ENCODE results near the gene MPO. TPM values are rescaled to one million over a fixed set of nuclear protein-coding genes. Genes with fewer than 3 reads are reported as not detected.

Gene MPO
- total and polyA plus RNA-seq, 5 experiments from 2014 or later = not detected

DNA sequence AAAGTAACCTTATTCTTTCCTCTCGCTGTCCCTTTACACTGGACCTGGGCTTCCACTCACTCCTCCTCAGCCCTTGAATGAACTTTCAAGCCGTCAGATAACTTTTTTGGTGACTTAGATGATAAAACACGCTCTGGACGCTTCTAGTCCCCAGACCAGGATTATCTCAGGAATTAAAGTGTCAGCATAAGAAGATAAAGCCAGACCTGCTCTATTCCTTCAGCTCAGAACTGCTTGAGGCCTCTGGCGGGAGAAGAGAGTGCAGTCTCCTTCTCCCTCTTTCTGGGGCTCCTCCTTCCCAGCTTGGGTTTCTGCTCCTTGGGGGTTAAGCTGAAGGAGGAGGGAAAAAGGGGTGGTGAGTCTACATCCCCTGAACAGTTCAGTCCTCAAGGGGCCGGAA, 35.8 kb downstream of the MPO start:
- Mint-ChIP-seq H3K9me3 (no peaks in the 10 kb centered on the region), H3K36me3 (no peaks in the 10 kb centered on the region), H3K27ac (no peak overlapping the region), H3K27me3 (peaks cover 6 to 45% (median 30%) of the 10 kb centered on the region in 5 donors), H3K4me1 (peaks cover 3 to 28% (median 17%) of the 10 kb centered on the region in 4 donors), H3K4me3 (no peak overlapping the region)
- POLR2A ChIA-PET = no interaction called here
- DNase-seq = no peak
- no peak for ATAC-seq

DNA sequence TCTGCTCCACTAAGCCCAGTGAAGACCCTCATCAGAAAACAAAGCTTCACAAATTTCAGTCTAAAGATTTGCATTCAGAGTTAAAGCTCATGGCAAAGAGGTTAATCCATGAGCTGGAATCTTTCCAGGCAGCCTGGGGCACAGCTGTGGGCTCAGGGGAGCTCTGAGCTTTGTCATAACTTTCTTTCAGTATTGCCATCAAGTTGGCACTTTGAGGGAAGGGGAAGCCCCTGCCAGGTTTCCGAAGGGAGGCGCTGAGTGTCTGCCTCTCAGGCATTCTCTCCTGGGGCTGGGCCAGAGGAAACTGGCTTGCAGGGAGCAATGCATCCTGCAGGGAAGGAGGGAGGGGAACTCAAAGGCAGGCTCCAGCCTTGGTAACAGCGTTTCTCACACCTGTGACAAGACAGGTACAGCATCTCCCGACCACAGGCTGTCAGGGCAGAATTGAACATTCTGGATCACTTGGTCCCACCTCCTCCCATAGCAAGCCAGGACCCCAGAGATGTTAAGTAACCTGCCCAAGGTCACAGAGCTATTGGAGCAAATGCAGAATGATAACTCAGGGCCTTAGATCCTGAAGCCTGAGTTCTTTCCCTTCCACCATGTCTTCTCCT, 38.5 kb downstream of the MPO start:
- Mint-ChIP-seq H3K36me3 (no peaks in the 10 kb centered on the region), H3K27me3 (peaks cover 8 to 69% (median 38%) of the 10 kb centered on the region in 5 donors), H3K9me3 (no peaks in the 10 kb centered on the region), H3K4me1 (peaks cover 0 to 4% (median 2%) of the 10 kb centered on the region in 4 donors), H3K4me3 (no peak overlapping the region), H3K27ac (no peak overlapping the region)
- DNase-seq = no peak
- ATAC-seq = no peak
- POLR2A ChIA-PET = interaction anchor here (0.8 kb wide), 1 partner anchor 10 kb away, joined by 4 read pairs; no protein-coding TSS in a partner anchor

DNA sequence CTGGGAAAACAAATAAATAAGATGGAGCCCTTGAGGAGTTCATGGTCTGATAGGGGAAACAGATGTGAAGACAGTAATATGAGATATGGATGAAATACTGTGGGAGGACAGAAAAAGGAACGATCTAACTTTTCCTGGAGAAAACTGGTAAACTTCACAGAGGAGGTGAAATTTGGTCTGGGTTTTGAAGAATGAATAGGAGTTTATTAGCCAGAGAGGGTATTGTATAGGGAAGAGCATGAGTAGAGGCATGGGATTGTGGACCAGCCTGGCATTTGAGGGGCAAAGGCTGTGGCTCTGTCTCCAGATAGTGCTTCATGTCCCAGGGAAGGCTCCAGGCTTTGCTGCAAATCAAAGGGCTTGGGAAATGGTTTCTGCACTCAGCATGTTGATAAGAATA, 40.7 kb downstream of the MPO start:
- H3K4me3 Mint-ChIP-seq = no peak overlapping the region
- DNase-seq (no peak), ATAC-seq (no peak)
- H3K4me1 Mint-ChIP-seq = peaks cover 0 to 4% (median 2%) of the 10 kb centered on the region in 4 donors
- H3K9me3 Mint-ChIP-seq = no peaks in the 10 kb centered on the region
- H3K27me3 Mint-ChIP-seq = peaks cover 9 to 75% (median 44%) of the 10 kb centered on the region in 5 donors
- peak overlapping the region in 1 of 10 donors; percentile 6 for H3K27ac Mint-ChIP-seq
- POLR2A ChIA-PET = no interaction called here
- H3K36me3 Mint-ChIP-seq = no peaks in the 10 kb centered on the region

DNA sequence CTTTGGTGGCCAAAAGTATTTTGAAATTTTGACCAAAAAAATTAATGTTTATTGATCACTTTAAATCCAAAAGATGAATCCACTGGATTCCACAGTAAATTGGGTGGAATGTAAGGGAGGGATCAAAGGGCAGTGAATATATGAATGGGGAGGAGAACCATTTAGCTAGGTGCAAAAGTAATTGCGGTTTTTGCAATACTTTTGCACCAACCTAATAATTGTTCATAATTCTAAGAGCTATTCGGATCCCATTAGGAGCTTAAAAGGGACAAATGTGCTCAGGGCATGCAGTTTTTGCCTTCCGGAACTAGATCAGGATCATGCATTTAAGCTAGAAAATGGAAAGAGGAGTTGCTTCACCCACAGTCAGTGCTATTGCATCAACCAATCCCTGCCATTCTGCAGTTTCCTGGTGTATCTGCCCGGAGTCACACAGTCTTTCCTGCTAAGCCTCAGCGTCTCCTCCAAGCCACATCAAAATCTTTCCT, 42.5 kb downstream of the MPO start, which contains the start of gene LPO:
LPO (plus strand) TSS at position 438 of the 488 bp plus-strand sequence. CDS start 4,396 bp downstream, outside the sequence.
- H3K27ac Mint-ChIP-seq = no peak within 1 kb of the TSS
- ATAC-seq (no peak), DNase-seq (no peak)
- POLR2A ChIA-PET = no interaction called here
- H3K9me3 Mint-ChIP-seq = no peaks in the 10 kb centered on the region
- H3K27me3 Mint-ChIP-seq = peaks cover 11 to 67% (median 40%) of the 10 kb centered on the region in 5 donors
- H3K4me1 Mint-ChIP-seq = peaks cover 0 to 3% (median 0%) of the 10 kb centered on the region in 4 donors
- H3K36me3 Mint-ChIP-seq = no peaks in the 10 kb centered on the region
- no peak within 1 kb of the TSS for H3K4me3 Mint-ChIP-seq

DNA sequence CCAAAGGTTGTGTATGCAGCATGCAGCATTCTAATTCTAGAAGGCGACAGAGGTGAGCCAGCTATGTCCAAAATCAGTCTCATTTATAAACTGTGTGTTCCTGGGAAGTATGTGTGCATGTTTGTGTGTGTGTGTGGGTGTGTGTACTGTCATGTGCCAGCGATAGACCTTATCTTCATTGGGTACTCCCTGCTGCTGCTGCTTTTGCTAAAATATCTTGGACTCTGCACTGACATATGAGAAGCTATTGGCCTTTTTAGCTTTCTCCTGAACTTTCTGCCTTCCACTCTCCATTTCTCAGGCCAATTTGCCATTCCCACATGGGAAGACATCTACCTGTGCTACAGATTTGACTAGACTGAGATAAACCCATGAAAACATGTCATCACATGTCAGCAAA, 44.3 kb downstream of the MPO start:
- ATAC-seq = no peak
- POLR2A ChIA-PET = no interaction called here
- Mint-ChIP-seq H3K4me3 (no peak overlapping the region), H3K27ac (no peak overlapping the region), H3K36me3 (no peaks in the 10 kb centered on the region), H3K27me3 (peaks cover 7 to 58% (median 31%) of the 10 kb centered on the region in 5 donors), H3K4me1 (peaks cover 0 to 13% (median 0%) of the 10 kb centered on the region in 4 donors), H3K9me3 (no peaks in the 10 kb centered on the region)
- DNase-seq = no peak

DNA sequence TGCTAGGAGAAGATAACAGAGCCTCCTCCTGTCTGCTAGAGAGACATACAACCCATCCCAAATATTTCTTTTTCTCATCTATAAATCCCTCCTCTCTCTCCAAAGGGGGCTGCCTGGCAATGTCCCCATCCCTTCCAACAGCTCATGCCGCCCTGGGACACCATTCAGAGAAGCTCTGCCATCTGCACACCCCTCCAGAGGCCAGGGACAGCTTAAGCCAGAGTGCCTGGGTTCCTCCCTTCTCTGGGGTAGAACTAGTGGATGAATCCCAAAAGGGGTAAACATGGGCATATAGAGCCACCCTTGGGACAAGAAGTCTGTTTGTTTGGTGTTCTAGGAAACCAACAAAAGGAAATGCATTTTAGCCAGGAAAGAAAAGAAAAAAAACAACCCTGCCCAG, 44.9 kb downstream of the MPO start:
- no peak overlapping the region for H3K4me3 Mint-ChIP-seq
- H3K9me3 Mint-ChIP-seq = no peaks in the 10 kb centered on the region
- H3K27ac Mint-ChIP-seq = no peak overlapping the region
- ATAC-seq (no peak), DNase-seq (no peak)
- peaks cover 0 to 13% (median 0%) of the 10 kb centered on the region in 4 donors for H3K4me1 Mint-ChIP-seq
- H3K27me3 Mint-ChIP-seq = peaks cover 8 to 57% (median 30%) of the 10 kb centered on the region in 5 donors
- no peaks in the 10 kb centered on the region for H3K36me3 Mint-ChIP-seq
- POLR2A ChIA-PET = no interaction called here

DNA sequence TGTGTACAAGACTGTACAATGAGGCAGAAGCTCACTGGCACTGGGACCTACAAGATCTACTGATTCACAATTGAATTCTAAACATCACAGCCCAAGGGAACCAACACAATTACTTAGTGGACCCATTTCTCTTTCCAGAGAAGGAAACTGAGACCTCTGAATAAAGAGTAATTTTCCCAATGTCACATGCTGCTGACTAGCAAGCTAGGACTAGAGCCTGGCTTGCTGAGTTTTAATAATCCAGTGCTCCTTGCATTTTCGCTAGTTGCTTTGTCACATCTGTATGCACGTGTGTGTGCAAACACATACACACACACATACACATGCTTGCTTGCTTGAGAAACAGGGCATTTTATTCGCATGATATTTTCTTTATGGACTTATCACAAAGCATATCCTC, 46.2 kb downstream of the MPO start:
- DNase-seq (no peak), ATAC-seq (no peak)
- Mint-ChIP-seq H3K4me1 (peaks cover 0 to 13% (median 0%) of the 10 kb centered on the region in 4 donors), H3K27ac (no peak overlapping the region), H3K36me3 (no peaks in the 10 kb centered on the region), H3K4me3 (no peak overlapping the region), H3K9me3 (no peaks in the 10 kb centered on the region), H3K27me3 (peaks cover 6 to 44% (median 21%) of the 10 kb centered on the region in 5 donors)
- POLR2A ChIA-PET = interaction anchor here (0.6 kb wide), 2 partner anchors 116 to 975 kb away, joined by 3 to 7 read pairs; partner anchors contain the start of gene SMG8

DNA sequence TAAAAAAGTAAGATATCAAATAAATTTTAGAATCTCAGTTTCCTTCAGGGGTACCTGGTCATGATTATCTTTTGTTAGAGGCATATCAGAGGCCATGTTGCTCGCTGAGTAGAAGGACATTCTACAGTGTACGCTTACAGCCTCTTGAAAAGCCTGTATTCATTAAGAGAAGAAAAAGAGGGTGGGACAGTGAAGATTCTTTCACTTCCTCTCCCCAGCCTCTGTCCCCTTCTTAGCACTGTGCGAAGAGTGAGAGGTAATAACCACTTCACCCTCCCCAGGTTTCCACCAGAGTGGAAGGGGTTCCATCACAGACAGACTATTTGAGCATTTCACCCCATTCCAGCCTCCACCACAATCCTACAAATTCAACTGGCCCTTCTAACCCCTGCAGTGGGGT, 47.2 kb downstream of the MPO start:
- no peak for DNase-seq
- Mint-ChIP-seq H3K4me3 (no peak overlapping the region), H3K36me3 (no peaks in the 10 kb centered on the region), H3K27me3 (peaks cover 8 to 39% (median 20%) of the 10 kb centered on the region in 5 donors), H3K27ac (no peak overlapping the region), H3K4me1 (peaks cover 0 to 13% (median 0%) of the 10 kb centered on the region in 4 donors), H3K9me3 (no peaks in the 10 kb centered on the region)
- POLR2A ChIA-PET = no interaction called here
- no peak for ATAC-seq

DNA sequence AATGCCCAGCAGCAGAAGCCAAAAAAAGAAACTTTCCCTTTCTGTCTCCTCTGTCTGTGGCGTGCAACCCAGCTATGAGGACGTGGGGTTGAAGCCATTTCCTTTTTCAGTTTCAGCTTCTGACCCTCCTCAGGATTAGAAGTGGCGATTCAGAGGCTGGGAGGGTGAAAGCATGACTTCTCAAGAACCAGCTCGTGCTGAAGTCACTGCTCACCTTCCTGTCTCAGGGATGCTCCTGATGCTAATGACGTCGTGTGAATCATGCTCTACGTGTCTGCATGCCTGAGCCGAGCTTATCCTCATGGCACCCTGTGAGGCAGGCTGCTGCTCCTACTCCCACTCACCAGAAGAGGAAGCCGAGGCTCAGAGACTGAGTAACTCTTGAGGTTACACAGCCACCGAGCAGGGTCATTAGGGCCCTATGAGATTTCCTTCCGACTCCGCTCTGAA, 48.0 kb downstream of the MPO start:
- Mint-ChIP-seq H3K4me1 (peaks cover 0 to 13% (median 0%) of the 10 kb centered on the region in 4 donors), H3K4me3 (no peak overlapping the region), H3K36me3 (no peaks in the 10 kb centered on the region), H3K9me3 (no peaks in the 10 kb centered on the region), H3K27ac (no peak overlapping the region), H3K27me3 (peaks cover 8 to 39% (median 23%) of the 10 kb centered on the region in 5 donors)
- ATAC-seq (no peak), DNase-seq (no peak)
- POLR2A ChIA-PET = interaction anchor here (1.6 kb wide), 1 partner anchor 9 kb away, joined by 4 read pairs; no protein-coding TSS in a partner anchor

DNA sequence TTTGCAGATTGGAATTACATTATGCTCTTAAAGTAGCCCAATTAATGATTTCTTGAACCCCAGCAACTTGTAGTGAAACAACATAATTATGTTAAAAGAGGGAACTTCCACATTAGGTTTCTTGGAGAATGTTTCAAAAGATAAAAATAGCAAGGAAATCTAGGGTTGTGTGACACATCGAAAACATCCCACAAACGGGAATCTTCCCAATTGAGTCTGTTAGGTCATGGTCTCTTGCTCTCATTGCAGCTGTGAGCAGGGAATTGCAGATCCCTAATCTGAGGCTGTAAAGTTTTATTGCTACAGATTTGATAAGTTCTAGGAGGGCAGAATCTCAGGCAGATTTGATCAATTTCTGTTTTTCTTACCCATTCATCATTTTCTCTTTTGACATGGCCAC, 49.1 kb downstream of the MPO start:
- no peak for ATAC-seq
- no peak overlapping the region for H3K4me3 Mint-ChIP-seq

DNA sequence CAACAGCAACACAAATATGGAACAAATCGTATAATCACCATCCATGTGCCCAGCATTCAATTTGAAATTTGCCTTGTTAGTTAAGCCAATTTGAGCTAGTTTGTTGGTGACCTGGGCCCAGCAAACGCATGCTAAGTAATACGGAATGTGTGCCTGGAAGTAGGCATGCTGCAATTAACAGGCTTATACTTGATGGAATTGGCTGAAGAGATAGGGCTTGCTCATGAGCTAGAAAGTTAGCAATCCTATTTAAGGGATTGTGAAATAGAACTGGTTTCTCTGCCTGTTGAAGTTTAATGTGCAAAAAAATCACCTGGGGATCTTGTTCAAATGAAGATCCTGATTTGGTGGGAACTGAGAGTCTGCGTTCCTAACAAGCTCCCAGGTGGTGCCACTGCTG, 50.9 kb downstream of the MPO start:
- H3K36me3 Mint-ChIP-seq = no peaks in the 10 kb centered on the region
- H3K4me3 Mint-ChIP-seq = no peak overlapping the region
- H3K27me3 Mint-ChIP-seq = peaks cover 8 to 24% (median 16%) of the 10 kb centered on the region in 5 donors
- POLR2A ChIA-PET = interaction anchor here (0.7 kb wide), 1 partner anchor 138 kb away, joined by 7 read pairs; no protein-coding TSS in a partner anchor
- no peak for ATAC-seq
- H3K4me1 Mint-ChIP-seq = peaks cover 0 to 13% (median 0%) of the 10 kb centered on the region in 4 donors
- H3K27ac Mint-ChIP-seq = no peak overlapping the region
- no peaks in the 10 kb centered on the region for H3K9me3 Mint-ChIP-seq
- DNase-seq = no peak

More for the DNA sequence above, 49.1 kb downstream of the MPO start:
- no peak overlapping the region for H3K27ac Mint-ChIP-seq
- H3K36me3 Mint-ChIP-seq = no peaks in the 10 kb centered on the region
- no peak for DNase-seq
- POLR2A ChIA-PET = interaction anchor here (0.6 to 1.6 kb wide), 2 partner anchors 10 to 498 kb away, joined by 3 to 4 read pairs; no protein-coding TSS in a partner anchor
- peaks cover 8 to 38% (median 24%) of the 10 kb centered on the region in 5 donors for H3K27me3 Mint-ChIP-seq
- H3K9me3 Mint-ChIP-seq = no peaks in the 10 kb centered on the region
- peaks cover 0 to 13% (median 0%) of the 10 kb centered on the region in 4 donors for H3K4me1 Mint-ChIP-seq

DNA sequence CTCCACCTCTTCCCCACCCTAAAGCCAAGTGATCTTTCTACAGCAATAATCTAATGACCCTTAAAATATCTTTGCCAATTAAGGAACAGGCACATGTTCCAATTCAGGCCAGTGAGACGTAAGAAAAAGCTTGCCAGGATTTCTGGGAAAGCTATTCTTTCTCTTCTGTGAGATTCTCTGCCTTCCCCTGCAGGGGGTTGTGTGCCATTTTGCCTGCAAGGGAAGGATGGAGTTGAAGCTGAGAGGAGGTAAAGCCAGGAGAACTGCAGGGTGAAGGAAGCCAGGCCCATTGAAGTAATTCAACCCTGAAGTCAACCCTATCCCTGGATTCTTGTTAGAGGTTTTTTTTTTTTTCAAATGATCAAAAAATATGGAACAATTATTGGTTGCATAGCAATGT, 51.4 kb downstream of the MPO start:
- Mint-ChIP-seq H3K9me3 (no peaks in the 10 kb centered on the region), H3K4me3 (no peak overlapping the region), H3K36me3 (no peaks in the 10 kb centered on the region), H3K4me1 (peaks cover 0 to 13% (median 0%) of the 10 kb centered on the region in 4 donors), H3K27ac (no peak overlapping the region), H3K27me3 (peaks cover 9 to 25% (median 18%) of the 10 kb centered on the region in 5 donors)
- DNase-seq = no peak
- ATAC-seq = no peak
- POLR2A ChIA-PET = interaction anchor here (0.7 kb wide), 1 partner anchor 10 kb away, joined by 4 read pairs; the partner anchor contains the start of gene MKS1

DNA sequence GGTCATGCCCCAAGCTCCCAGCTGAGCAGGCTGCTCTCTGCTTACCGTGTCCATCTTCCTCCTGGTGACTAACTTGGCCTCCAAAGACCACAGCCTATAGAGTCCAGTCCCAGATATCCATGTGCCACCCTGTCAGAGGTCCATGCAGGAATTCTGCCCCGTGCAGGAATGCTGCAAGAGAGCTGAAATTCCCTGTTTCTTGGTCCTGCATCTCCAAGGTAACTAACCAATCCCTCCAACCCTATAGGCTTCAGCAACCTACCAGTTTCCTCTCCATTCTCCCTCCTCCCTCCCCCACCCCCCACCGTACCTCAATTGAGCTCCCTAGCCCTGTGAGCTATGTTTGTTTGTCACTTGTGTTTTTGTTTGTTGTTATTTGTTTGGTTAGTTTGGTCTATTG, 52.1 kb downstream of the MPO start:
- Mint-ChIP-seq H3K36me3 (no peaks in the 10 kb centered on the region), H3K27me3 (peaks cover 10 to 28% (median 22%) of the 10 kb centered on the region in 5 donors), H3K4me1 (peaks cover 0 to 12% (median 0%) of the 10 kb centered on the region in 4 donors), H3K9me3 (no peaks in the 10 kb centered on the region), H3K4me3 (no peak overlapping the region), H3K27ac (no peak overlapping the region)
- POLR2A ChIA-PET = interaction anchor here (0.7 kb wide), 1 partner anchor 9 kb away, joined by 4 read pairs; the partner anchor contains the start of gene MKS1
- DNase-seq = no peak
- ATAC-seq = no peak

Measured in naive thymus-derived CD8-positive, alpha-beta T cell (primary cell).